ENCODE results near the gene SUSD6. TPM values are rescaled to one million over a fixed set of nuclear protein-coding genes. Genes with fewer than 3 reads are reported as not detected.
"Not testable (repeated sequence)": the region's sequence is repeated elsewhere in the genome, so short reads cannot be mapped to it uniquely, and the experiment has no call there.

The SUSD6 gene
- polyA plus RNA-seq, 2 of the 4 experiments (the other 2 are of a cell fraction), result 4.3 to 7.0 TPM

DNA sequence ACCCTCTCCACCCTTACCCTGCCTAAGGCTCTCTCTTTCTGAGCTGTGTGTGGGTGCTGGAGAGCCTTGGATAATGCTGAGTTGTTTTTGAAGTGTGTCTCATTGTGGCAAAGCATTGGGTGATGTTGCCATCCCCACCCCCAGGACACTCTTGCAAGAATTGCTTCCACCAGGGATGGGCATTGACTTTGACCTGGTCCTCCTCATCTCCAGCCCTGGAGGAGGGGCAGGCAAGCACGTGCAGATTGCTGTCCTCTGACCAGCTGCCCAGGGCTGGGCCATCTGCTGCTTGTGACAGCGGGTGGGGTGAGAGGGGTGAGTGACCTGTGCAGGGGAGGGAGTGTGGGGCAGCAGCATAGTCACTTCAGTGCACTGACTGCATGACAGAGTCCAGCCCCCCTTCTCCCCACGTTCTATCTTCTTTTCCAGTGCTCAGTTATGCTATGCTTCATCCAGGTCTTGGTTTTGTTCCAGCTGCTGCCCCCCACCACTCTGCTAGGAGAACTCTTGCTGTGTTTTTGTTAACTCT lies 26.2 kb downstream of the SUSD6 start (continued):
- TF ChIP-seq, protein P1, sequence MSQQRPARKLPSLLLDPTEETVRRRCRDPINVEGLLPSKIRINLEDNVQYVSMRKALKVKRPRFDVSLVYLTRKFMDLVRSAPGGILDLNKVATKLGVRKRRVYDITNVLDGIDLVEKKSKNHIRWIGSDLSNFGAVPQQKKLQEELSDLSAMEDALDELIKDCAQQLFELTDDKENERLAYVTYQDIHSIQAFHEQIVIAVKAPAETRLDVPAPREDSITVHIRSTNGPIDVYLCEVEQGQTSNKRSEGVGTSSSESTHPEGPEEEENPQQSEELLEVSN (IDR thresholded peaks at IDR 0.05; ENCODE audit: borderline replicate concordance, low read depth), result no peak
- TF ChIP-seq, protein P2, sequence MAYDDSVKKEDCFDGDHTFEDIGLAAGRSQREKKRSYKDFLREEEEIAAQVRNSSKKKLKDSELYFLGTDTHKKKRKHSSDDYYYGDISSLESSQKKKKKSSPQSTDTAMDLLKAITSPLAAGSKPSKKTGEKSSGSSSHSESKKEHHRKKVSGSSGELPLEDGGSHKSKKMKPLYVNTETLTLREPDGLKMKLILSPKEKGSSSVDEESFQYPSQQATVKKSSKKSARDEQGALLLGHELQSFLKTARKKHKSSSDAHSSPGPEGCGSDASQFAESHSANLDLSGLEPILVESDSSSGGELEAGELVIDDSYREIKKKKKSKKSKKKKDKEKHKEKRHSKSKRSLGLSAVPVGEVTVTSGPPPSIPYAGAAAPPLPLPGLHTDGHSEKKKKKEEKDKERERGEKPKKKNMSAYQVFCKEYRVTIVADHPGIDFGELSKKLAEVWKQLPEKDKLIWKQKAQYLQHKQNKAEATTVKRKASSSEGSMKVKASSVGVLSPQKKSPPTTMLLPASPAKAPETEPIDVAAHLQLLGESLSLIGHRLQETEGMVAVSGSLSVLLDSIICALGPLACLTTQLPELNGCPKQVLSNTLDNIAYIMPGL (CRISPR knock-in tag; IDR thresholded peaks at IDR 0.05; ENCODE audit: borderline replicate concordance), result no peak

DNA sequence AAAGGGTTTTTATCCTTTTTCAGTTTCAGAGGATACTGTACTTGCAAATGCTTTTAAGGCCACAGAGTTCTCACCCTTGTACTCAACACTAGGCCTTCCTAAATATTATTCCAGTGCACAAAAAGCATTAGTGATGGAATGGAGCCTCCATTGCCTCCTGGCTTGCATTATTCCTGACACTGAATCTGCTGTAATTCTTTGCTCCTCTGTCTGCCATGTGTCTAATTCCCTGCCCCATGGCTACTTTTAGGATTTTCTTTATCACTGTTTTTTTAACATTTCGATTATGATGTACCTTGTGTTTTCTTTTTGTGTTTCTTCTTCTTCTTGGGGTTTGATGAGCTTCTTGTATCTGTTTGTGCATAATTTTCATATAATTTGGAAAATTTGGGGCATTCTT lies 29.5 kb downstream of the SUSD6 start:
- Histone ChIP-seq H3K4me1 (peaks cover 35% of the 10 kb centered on the region), H3K4me2 (no peak overlapping the region), H3K9me3 (peaks cover 20% of the 10 kb centered on the region), H3K27ac (no peak overlapping the region), H3K4me3 (no peak overlapping the region)
- TF ChIP-seq HOXB13 (CRISPR knock-in tag; IDR thresholded peaks at IDR 0.05; ENCODE audit: low read depth), result no peak
- 15% methylated on average over 1 of the region's 1 CpG for WGBS (ENCODE audit: missing lambda C conversion rate)
- no peak for ATAC-seq
- POLR2A ChIA-PET, result no interaction called here
- CTCF ChIA-PET, result interaction anchor here (1.2 to 1.4 kb wide), 2 partner anchors 22 to 56 kb away, joined by 3 read pairs; no protein-coding TSS in a partner anchor
- FAIRE-seq, result no peak
- DNase-seq (ENCODE audit: low read depth in 1 of 2, low spot score in 1 of 2), result no peak

DNA sequence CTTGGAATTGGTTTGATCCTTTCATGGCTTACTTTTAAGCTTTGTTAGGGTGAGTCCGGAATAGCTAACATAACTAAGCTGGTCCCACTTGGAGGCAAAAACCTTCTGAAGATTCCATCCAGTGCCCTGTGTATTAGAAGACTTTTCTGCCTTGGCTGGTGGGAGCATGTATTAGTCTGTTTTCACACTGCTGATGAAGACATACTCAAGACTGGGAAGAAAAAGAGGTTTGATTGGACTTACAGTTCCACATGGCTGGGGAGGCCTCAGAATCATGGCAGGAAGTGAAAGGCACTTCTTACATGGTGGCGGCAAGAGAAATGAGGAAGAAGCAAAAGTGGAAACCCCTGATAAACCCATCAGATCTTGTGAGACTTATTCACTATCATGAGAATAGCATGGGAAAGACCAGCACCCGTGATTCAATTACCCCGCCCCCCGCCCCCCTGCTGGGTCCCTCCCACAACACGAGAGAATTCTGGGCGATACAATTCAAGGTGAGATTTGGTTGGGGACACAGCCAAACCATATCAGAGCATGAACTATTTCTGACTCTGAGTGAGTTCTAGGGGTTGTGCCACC lies 30.9 kb downstream of the SUSD6 start:
- H3K4me2 ChIP-seq; CTCF ChIA-PET; DNase-seq (ENCODE audit: low read depth in 1 of 2, low spot score in 1 of 2); H3K4me3 ChIP-seq; POLR2A ChIA-PET; FAIRE-seq; ATAC-seq: not testable (repeated sequence)
- peaks cover 20% of the 10 kb centered on the region for H3K9me3 ChIP-seq
- H3K4me1 ChIP-seq, result peaks cover 39% of the 10 kb centered on the region
- H3K27ac ChIP-seq, result peak overlapping the region in 1 of 2 experiments; percentile 37; a peak in 1 of 6 replicates
- 90% methylated on average over 7 of the region's 7 CpGs for WGBS (ENCODE audit: missing lambda C conversion rate)

DNA sequence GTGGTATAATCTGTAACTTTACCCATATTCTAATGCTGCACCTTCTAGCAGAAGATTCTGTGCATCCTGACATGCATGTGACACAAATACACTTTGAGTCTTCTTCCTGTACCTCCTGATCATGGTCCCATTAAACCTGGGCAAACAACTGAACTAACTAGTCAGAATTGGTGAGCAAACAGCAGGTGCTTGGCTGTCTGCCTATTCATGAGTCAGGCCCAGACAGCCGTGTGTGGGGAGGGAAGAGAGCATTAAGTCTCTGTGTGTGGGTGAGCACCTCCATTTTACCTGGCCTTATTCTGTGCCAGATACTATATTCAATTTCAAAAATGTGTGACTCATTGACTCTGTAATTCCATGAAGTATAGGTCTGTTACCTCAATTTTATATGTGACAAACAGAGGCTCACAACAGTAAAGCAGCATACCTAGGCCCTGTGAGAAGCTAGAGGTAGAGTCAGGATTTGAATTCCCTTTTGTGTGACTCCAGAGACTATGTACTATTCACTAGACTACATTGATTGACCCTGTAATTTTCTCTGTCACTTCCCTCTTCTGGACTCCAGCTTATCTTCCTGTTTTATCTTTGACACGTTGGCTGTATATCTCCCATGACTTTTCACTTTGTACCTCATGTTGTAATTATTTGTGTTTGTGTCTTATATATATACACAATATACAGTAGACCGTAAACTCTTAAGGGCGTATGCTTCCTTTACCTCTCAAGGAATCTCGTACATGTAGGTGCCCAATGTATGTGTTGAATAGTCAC lies 32.2 kb downstream of the SUSD6 start:
- CTCF ChIA-PET, result no interaction called here
- ATAC-seq, result peak; percentile 87 to 91
- Histone ChIP-seq H3K9me3 (peaks cover 20% of the 10 kb centered on the region), H3K27ac (peak overlapping the region; percentile 21 to 64; a peak in 4 of 6 replicates), H3K4me2 (peak overlapping the region; percentile 54), H3K4me3 (no peak overlapping the region), H3K4me1 (peaks cover 39% of the 10 kb centered on the region)
- DNase-seq (ENCODE audit: low read depth in 1 of 2, low spot score in 1 of 2), result peak; percentile 65 to 80
- FAIRE-seq, result no peak
- WGBS (ENCODE audit: missing lambda C conversion rate), result 65% methylated on average over 5 of the region's 5 CpGs
- TF ChIP-seq RFX5 (IDR thresholded peaks at IDR 0.05), result no peak
- TF ChIP-seq, protein P3, sequence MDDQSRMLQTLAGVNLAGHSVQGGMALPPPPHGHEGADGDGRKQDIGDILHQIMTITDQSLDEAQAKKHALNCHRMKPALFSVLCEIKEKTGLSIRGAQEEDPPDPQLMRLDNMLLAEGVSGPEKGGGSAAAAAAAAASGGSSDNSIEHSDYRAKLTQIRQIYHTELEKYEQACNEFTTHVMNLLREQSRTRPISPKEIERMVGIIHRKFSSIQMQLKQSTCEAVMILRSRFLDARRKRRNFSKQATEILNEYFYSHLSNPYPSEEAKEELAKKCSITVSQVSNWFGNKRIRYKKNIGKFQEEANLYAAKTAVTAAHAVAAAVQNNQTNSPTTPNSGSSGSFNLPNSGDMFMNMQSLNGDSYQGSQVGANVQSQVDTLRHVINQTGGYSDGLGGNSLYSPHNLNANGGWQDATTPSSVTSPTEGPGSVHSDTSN (IDR thresholded peaks at IDR 0.05), result no peak
- peak; percentile 74; the same call in 1 of the 2 replicates for TF ChIP-seq JUNB (IDR thresholded peaks at IDR 0.05)
- no peak for TF ChIP-seq TP53 (CRISPR knock-in tag; IDR thresholded peaks at IDR 0.05)
- TF ChIP-seq GATA3 (IDR thresholded peaks at IDR 0.05; ENCODE audit: borderline replicate concordance), result no peak
- peak; percentile 67 for TF ChIP-seq FOSL2 (IDR thresholded peaks at IDR 0.05)
- peak; percentile 63 for TF ChIP-seq FOSL2 (CRISPR knock-in tag; IDR thresholded peaks at IDR 0.05)
- TF ChIP-seq, protein P1 (IDR thresholded peaks at IDR 0.05; ENCODE audit: borderline replicate concordance, low read depth), result no peak
- no peak for TF ChIP-seq HOXB13 (CRISPR knock-in tag; IDR thresholded peaks at IDR 0.05; ENCODE audit: low read depth)
- TF ChIP-seq, protein P4, sequence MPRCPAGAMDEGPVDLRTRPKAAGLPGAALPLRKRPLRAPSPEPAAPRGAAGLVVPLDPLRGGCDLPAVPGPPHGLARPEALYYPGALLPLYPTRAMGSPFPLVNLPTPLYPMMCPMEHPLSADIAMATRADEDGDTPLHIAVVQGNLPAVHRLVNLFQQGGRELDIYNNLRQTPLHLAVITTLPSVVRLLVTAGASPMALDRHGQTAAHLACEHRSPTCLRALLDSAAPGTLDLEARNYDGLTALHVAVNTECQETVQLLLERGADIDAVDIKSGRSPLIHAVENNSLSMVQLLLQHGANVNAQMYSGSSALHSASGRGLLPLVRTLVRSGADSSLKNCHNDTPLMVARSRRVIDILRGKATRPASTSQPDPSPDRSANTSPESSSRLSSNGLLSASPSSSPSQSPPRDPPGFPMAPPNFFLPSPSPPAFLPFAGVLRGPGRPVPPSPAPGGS (IDR thresholded peaks at IDR 0.05), result no peak
- TF ChIP-seq MAZ (IDR thresholded peaks at IDR 0.05; ENCODE audit: borderline replicate concordance, low read depth, low read length), result no peak
- POLR2A ChIA-PET, result no interaction called here
